ENCODE measurements around the gene BRD9. TPM values are rescaled to one million over a fixed set of nuclear protein-coding genes. Genes with fewer than 3 reads are reported as not detected.
"Not testable (repeated sequence)": the region's sequence is repeated elsewhere in the genome, so short reads cannot be mapped to it uniquely, and the experiment has no call there.

BRD9 gene
- total RNA-seq, 2 experiments from 2014 or later, result 46.6 to 51.7 TPM

- no peak for TF ChIP-seq CTCF (IDR thresholded peaks at IDR 0.05)
- ChIA-PET POLR2A (no interaction called here), CTCF (interaction anchor here (1.4 to 3.9 kb wide), 6 partner anchors 8 to 242 kb away, joined by 3 to 33 read pairs (median 8); partner anchors contain the start of gene NKD2)
- Mint-ChIP-seq H3K36me3 (ENCODE audit: low read depth) (no peaks in the 10 kb centered on the region), H3K4me3 (no peak overlapping the region), H3K27ac (peak overlapping the region; percentile 27), H3K27me3 (peaks cover 10% of the 10 kb centered on the region), H3K9me3 (no peaks in the 10 kb centered on the region), H3K4me1 (ENCODE audit: low read depth) (peaks cover 18% of the 10 kb centered on the region)
- ATAC-seq, result peak; percentile 68
- intact Hi-C loops (cut with micrococcal nuclease), result loop anchor here (5.0 kb wide), 1 partner anchor 35 kb away; no protein-coding TSS in a partner anchor
- DNase-seq, result peak; percentile 32
These were observed 40.1 kb upstream of the BRD9 start for GRCh38 chr5:932628-933250.

GRCh38 chr5:932151-932627, 39.6 kb upstream of the BRD9 start:
- peaks cover 14% of the 10 kb centered on the region for H3K27me3 Mint-ChIP-seq
- DNase-seq, result no peak
- no peak for TF ChIP-seq CTCF (IDR thresholded peaks at IDR 0.05)
- ATAC-seq, result no peak
- peaks cover 18% of the 10 kb centered on the region for H3K4me1 Mint-ChIP-seq (ENCODE audit: low read depth)
- H3K36me3 Mint-ChIP-seq (ENCODE audit: low read depth), result no peaks in the 10 kb centered on the region
- ChIA-PET POLR2A (no interaction called here), CTCF (interaction anchor here (1.2 to 3.9 kb wide), 8 partner anchors 8 to 242 kb away, joined by 3 to 33 read pairs (median 6); partner anchors contain the start of gene NKD2)
- H3K9me3 Mint-ChIP-seq, result no peaks in the 10 kb centered on the region
- H3K27ac Mint-ChIP-seq, result no peak overlapping the region
- intact Hi-C loops (cut with micrococcal nuclease), result loop anchor here (5.0 kb wide), 1 partner anchor 35 kb away; no protein-coding TSS in a partner anchor
- H3K4me3 Mint-ChIP-seq, result no peak overlapping the region

GRCh38 chr5:931570-932145, 39.1 kb upstream of the BRD9 start:
- H3K27ac Mint-ChIP-seq, result no peak overlapping the region
- ChIA-PET CTCF (interaction anchor here (1.2 to 3.9 kb wide), 7 partner anchors 7 to 243 kb away, joined by 3 to 33 read pairs (median 5); partner anchors contain the start of gene NKD2), POLR2A (no interaction called here)
- peaks cover 18% of the 10 kb centered on the region for H3K4me1 Mint-ChIP-seq (ENCODE audit: low read depth)
- no peak overlapping the region for H3K4me3 Mint-ChIP-seq
- ATAC-seq, result no peak
- no peaks in the 10 kb centered on the region for H3K9me3 Mint-ChIP-seq
- intact Hi-C loops (cut with micrococcal nuclease), result loop anchor here (5.0 kb wide), 1 partner anchor 36 kb away; no protein-coding TSS in a partner anchor
- peaks cover 15% of the 10 kb centered on the region for H3K27me3 Mint-ChIP-seq
- DNase-seq, result no peak
- no peaks in the 10 kb centered on the region for H3K36me3 Mint-ChIP-seq (ENCODE audit: low read depth)
- no peak for TF ChIP-seq CTCF (IDR thresholded peaks at IDR 0.05)

GRCh38 chr5:930866-931265, 38.3 kb upstream of the BRD9 start:
- peaks cover 23% of the 10 kb centered on the region for H3K27me3 Mint-ChIP-seq
- H3K27ac Mint-ChIP-seq, result no peak overlapping the region
- no peaks in the 10 kb centered on the region for H3K9me3 Mint-ChIP-seq
- no peaks in the 10 kb centered on the region for H3K36me3 Mint-ChIP-seq (ENCODE audit: low read depth)
- ATAC-seq (no peak), DNase-seq (no peak)
- peaks cover 20% of the 10 kb centered on the region for H3K4me1 Mint-ChIP-seq (ENCODE audit: low read depth)
- CTCF ChIA-PET, result interaction anchor here (0.6 to 3.1 kb wide), 5 partner anchors 26 to 651 kb away, joined by 3 to 14 read pairs (median 4); no protein-coding TSS in a partner anchor
- no peak for TF ChIP-seq CTCF (IDR thresholded peaks at IDR 0.05)
- POLR2A ChIA-PET, result interaction anchor here (0.6 kb wide), 1 partner anchor 56 kb away, joined by 3 read pairs; no protein-coding TSS in a partner anchor
- intact Hi-C loops (cut with micrococcal nuclease), result loop anchor here (5.0 kb wide), 1 partner anchor 36 kb away; no protein-coding TSS in a partner anchor
- H3K4me3 Mint-ChIP-seq, result no peak overlapping the region

GRCh38 chr5:929596-929995, 37.0 kb upstream of the BRD9 start:
- intact Hi-C loops (cut with micrococcal nuclease), result no loop called here

GRCh38 chr5:929182-929581, 36.6 kb upstream of the BRD9 start:
- DNase-seq; POLR2A ChIA-PET; intact Hi-C loops (cut with micrococcal nuclease); H3K4me3 Mint-ChIP-seq; ATAC-seq; H3K36me3 Mint-ChIP-seq (ENCODE audit: low read depth); H3K9me3 Mint-ChIP-seq; H3K27ac Mint-ChIP-seq: not testable (repeated sequence)
- CTCF ChIA-PET, result interaction anchor here (1.6 kb wide), 1 partner anchor 82 kb away, joined by 5 read pairs; no protein-coding TSS in a partner anchor
- Mint-ChIP-seq H3K4me1 (ENCODE audit: low read depth) (peaks cover 14% of the 10 kb centered on the region), H3K27me3 (peaks cover 34% of the 10 kb centered on the region)

More at GRCh38 chr5:929596-929995, 37.0 kb upstream of the BRD9 start:
- Mint-ChIP-seq H3K9me3 (no peaks in the 10 kb centered on the region), H3K4me1 (ENCODE audit: low read depth) (peaks cover 14% of the 10 kb centered on the region), H3K4me3 (no peak overlapping the region), H3K27ac (no peak overlapping the region), H3K27me3 (peaks cover 34% of the 10 kb centered on the region), H3K36me3 (ENCODE audit: low read depth) (no peaks in the 10 kb centered on the region)
- ATAC-seq (no peak), DNase-seq (no peak)
- no peak for TF ChIP-seq CTCF (IDR thresholded peaks at IDR 0.05)
- ChIA-PET POLR2A (no interaction called here), CTCF (interaction anchor here (1.6 kb wide), 1 partner anchor 81 kb away, joined by 5 read pairs; no protein-coding TSS in a partner anchor)

Measured in activated CD8-positive, alpha-beta T cell treated with anti-CD3 and anti-CD28 coated beads for 36 hours (primary cell).